ENCODE data around the gene TMEM123.
"Not testable (repeated sequence)": the region's sequence is repeated elsewhere in the genome, so short reads cannot be mapped to it uniquely, and the experiment has no call there.

TMEM123 gene

DNA sequence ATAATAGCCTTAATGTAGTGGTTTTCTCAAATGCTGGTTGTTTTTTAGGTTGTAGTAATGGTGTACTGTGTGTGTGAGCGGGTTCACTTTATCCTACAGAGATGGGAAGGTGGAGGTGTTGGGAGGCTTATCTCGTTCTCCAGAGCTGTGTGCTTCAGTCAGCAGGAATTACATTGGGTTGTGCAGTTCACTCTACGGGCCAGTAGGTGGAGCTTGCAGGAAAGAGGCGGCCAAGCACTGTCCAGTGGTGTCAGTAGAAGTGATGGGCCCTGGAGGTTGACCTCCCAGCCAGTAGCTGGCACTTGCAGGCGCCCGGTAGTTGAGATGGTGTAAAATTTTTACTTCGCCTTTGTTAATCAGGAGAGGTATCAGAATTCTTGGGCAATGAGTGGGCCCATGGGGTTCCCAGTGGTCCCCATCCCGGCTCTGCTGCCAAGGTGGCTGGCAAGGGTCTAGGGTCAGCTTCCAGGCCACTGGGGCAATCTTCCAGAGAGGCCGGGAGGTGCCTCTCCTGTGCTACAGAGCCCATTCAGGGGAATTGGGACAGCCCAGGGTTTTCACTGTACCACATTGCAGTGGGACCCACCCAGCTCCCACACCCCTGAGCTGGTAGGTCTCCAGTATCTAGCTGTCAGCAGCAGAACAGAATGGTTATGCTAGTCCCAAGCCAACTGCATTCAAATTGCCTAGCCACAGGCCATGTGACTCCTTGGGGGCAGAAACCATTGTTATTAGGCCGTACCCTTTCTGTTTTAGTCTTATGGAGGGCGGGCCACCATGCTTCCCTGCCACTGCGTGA lies 61.7 kb downstream of the TMEM123 start:
- DNase-seq = peak; percentile 57 to 58

GRCh38 chr11:102389253-102389652 lies 63.3 kb downstream of the TMEM123 start:
- DNase-seq = no peak

DNA sequence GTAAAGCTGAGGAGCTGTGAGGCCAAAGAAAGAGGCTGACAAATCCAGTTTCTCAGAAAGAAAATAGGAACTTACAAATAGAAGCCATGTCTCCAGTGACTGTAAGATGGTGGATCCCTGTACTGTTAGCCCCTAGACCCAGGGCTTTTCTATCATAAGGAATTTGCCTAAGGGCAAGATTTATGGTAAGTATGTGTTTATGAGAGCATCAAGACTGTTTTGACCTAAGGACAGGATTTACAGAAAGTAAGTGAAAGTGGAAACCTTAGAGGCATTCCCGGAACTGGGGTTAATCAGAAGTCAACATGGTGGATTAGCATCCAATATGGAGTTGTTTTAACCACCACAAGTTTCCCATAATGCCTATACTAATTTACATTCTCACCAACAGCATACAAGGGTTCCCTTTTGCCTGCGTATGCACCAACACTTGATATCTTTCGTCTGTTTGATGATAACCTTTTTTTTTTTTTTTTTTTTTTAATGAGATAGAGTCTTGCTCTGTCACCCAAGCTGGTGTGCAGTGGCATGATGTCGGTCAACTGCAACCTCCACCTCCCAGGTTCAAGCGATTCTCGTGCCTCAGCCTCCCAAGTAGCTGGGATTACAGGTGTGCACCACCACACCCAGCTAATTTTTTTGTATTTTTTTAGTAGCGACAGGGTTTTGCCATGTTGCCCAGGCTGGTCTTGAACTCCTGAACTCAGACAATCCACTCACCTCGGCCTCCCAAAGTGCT lies 65.4 kb downstream of the TMEM123 start:
- no peak for DNase-seq

DNA sequence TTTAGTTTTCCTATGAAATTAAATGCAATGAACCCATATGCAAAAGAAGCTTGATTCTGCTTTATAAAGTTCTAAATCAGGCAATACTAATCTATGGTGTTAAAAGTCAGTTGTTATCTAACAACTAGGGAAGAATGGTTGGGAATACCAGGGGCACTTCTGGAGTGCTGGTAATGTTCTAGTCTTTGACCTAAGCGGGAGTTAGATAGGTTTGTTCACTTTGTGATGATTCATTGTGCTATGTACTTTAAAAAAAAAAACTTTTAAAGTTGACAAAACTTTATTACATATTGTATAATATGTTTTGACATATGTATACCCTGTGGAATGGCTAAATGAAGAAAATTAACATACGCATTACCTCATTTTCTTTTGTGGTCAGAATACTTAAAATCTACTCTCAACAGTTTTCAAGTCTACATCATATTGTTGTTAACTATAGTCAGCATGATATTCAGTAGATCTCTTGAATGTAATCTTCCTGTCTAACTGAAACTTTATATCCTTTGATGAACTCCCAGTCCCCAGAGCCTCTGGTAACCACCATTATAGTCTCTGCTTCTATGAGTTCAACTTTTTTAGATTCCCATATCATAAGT lies 66.3 kb downstream of the TMEM123 start:
- DNase-seq = no peak

DNA sequence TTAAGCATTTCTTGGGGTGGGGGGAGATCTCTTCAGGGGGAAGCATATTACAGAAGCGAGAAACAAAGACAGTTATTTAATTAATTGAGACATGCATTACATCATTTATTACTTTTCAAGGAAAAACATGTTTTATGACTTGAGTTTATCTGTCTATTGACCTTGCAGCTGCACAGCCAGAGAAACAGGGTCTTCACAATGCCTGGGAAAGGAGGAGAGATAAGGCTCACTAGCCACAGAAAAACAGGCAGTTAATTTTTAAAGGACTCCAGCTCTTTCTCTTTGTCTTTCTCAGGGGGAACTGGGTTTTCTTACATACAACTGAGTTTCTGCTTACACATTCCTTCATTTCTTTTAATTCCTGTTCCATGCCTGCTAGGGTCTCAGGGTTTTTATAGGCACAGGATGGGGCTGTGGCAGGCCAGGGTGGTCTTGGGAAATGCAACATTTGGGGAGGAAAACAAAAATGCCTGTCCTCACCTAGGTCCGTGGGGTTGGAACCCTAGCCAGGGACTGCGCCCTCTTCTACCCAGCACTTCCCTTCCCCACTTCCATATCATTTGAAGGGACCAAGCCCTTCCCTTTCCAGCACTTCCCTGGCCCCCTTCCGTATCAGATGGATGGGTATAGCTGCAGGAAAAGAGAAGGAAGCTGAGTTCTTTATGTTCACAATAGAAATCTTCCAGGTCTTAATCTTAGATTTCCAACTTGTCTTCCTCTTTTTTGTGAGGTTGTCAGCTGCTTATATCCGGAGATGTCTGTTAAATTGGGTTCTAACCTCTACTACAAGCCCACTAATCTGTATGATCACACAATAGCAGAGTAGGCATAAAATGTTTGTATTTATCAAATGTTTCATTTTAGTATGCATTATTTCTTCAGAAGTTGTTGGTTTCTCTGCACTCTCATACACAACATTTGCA lies 67.2 kb downstream of the TMEM123 start:
- no peak for DNase-seq

- DNase-seq = no peak
These were observed 68.0 kb downstream of the TMEM123 start for GRCh38 chr11:102384419-102385079.

DNA sequence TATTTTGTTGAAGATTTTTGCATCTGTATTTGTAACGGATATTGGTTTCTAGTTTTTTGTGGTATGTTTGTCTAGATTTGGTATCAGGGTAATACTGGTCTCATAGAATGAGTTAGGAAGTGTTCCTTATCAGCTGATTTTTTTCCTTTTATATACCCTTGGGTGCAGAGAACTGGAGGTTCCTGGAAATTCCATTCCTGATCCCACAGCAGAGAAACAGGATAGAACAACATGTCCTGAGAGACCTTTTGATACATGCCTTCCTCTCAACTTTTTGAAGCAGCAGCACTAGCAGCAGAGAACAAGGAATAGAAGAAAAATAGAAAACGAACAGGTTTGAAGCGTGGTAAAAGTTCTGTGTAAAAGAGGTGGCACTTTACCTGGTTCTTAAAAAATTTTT lies 68.7 kb downstream of the TMEM123 start:
- no peak for DNase-seq

DNA sequence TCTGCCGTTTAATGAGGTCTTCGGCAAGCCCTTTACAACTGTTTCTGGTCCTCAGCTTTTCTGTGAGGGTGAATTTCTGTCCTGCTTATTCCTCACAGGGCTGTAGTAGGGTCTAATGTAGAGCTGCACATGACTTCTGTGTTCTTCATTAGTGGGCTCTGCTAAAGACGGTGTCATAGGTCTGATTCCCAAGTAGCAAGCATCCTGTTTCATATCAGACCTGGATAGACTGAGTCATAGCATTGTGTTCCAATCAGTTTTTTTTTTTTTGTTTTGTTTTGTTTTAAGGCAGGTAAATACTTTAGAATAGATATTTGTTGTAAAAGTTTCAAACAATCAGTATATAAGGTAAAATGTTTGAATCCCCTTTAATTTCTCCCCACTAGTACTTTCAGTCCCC lies 70.2 kb downstream of the TMEM123 start:
- no peak for DNase-seq

DNA sequence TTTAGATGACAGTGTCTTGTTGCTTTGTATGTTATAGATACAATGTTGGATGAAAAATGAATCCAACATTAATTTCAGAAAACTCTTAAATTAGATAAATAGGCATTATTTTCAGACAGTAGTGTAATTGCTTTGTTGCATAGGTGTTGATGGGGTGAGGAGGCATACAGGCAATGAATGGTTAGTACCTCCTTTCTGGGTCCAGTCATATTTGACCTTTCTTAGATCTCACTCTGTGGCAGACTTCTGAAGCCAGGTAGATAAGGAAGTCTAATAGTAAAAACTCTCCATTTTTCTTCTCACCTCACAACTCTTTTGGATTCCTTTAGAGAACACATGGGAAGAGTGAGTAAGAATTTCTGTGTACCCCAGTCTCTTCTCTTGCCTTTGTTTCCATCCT lies 73.7 kb downstream of the TMEM123 start:
- DNase-seq = no peak

GRCh38 chr11:102377891-102378290 lies 74.7 kb downstream of the TMEM123 start:
- DNase-seq = no peak

GRCh38 chr11:102375720-102376399 lies 76.7 kb downstream of the TMEM123 start:
- no peak for DNase-seq

DNA sequence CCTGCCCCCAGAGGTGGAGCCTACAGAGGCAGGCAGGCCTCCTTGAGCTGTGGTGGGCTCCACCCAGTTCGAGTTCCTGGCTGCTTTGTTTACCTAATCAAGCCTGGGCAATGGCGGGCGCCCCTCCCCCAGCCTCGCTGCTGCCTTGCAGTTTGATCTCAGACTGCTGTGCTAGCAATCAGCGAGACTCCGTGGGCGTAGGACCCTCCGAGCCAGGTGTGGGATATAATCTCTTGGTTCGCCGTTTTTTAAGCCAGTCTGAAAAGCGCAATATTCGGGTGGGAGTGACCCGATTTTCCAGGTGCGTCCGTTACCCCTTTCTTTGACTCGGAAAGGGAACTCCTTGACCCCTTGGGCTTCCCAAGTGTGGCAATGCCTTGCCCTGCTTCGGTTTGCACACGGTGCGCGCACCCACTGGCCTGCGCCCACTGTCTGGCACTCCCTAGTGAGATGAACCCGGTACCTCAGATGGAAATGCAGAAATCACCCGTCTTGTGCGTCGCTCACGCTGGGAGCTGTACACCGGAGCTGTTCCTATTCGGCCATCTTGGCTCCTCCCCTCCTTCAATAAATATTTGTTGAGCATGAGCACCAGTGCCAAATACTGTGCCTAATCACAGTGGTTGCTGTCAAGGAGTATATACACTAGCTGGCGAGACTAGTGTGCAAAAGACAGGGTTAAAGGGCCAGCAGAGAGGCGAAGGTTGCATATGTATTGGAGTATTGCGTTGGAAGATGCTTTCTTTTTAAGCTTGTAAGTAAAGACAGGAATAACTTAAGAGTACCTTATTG lies 77.7 kb downstream of the TMEM123 start:
- not testable (repeated sequence) for DNase-seq

DNA sequence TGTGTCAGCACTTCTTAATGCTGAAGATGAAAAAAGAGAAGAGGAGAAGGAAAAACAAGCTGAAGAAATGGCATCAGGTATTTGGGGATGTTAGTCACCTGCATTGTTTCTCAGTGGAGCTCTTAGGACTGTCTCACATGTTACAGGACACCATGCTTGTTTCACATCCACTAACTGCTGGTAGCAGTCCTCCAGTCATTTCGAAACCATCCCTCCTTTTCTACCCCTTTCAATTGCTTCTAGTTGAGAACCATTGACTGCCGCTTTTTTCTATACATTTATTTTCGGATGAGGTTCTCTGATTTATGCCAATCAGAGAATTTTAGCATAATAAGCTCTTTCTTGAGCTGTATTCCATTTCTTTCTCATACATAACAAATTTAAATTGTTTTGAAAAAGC lies 84.1 kb downstream of the TMEM123 start:
- no peak for DNase-seq

GRCh38 chr11:102367364-102367763 lies 85.2 kb downstream of the TMEM123 start:
- DNase-seq = no peak

- DNase-seq = no peak
These were observed 87.6 kb downstream of the TMEM123 start for GRCh38 chr11:102364991-102365390.

GRCh38 chr11:102361086-102362031 lies 91.2 kb downstream of the TMEM123 start:
- DNase-seq = no peak

DNA sequence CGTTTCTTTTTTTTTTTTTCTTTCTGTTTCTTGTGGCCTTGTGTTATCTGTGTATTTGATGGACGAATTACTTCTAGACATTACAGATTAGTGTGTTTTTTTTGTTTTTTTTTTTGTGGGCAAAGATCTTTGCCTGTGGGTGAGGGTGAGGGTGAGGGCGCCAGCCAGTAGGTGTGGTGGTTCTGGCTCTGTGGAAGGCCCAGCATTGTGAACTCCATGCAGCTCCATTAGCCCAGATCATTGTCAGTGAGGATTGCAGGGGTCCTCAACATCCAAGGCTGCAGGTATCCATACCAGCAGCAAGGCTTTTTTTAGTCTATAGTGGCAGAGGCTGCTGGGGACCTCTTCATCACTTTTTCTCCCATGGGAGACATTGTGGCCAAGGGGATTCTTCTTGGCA lies 91.9 kb downstream of the TMEM123 start:
- no peak for DNase-seq

DNA sequence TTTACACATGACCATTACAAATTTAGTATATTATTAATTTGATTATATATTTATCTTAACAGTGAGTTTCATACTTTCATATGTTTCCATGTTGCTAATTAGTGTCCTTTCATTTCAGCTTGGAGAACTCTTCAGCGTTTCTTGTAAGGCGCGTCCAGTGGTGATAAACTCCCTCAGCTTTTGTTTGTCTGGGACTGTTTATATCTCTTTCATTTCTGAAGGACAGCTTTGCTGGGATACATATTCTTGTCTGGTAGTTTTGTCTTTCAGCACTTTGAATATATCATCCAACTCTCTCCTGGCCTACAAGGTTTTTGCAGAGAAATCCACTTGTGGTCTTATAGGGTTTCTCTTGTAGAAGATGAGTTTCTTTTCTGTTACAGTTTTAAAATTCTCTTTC lies 93.2 kb downstream of the TMEM123 start:
- no peak for DNase-seq

DNA sequence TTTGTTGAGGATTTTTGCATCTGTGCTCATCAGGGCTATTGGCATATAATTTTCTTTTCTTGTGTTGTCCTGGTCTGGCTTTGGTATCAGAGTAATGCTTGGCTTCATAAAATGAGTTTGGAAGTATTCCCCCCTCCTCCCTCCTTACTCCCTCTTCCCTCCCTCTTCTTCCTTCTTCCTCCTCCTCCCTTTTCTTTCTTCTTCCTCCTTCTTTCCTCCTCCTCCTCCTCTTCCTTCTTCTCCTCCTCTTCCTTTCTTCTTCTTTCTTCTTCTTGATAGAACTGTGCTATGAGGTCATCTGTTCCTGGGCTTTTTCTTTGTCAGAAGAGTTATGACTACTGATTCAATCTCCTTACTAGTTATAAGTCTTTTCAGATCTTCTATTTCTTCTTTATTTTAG lies 95.4 kb downstream of the TMEM123 start:
- DNase-seq = no peak

All from stimulated activated CD4-positive, alpha-beta T cell treated with anti-CD3 and anti-CD28 coated beads, Interleukin-2, amount 100 ng/mL, for 24 hours (primary cell).